ENCODE results near the gene ASCL2.

- TF ChIP-seq CTCF (IDR thresholded peaks at IDR 0.05): no peak
- no peak for TF ChIP-seq POLR2A (IDR thresholded peaks at IDR 0.05)
Measured at GRCh38 chr11:2314525-2315394, 44.4 kb upstream of the ASCL2 start.
